Fibroblast of skin of left quadriceps (primary cell): ENCODE results near the gene TCF12.

Experiments used
- DNase-seq, 2 experiments: peaks; one replicate each; pipeline ENCODE4 v3.0.0-alpha.2; 2013; ENCODE audit warnings: low read depth in 2 of 2

Gene TCF12

GRCh38 chr15:57337868-57338411, 419.5 kb downstream of the TCF12 start:
- DNase-seq = no peak

GRCh38 chr15:57339321-57339720, 420.9 kb downstream of the TCF12 start:
- DNase-seq = no peak
